Measurements from ENCODE around the gene PIEZO2.
A peak's percentile ranks its signal among the peaks of the same experiment; 100 is the strongest.
"Not testable (repeated sequence)": the region's sequence is repeated elsewhere in the genome, so short reads cannot be mapped to it uniquely, and the experiment has no call there.

PIEZO2 gene

DNA sequence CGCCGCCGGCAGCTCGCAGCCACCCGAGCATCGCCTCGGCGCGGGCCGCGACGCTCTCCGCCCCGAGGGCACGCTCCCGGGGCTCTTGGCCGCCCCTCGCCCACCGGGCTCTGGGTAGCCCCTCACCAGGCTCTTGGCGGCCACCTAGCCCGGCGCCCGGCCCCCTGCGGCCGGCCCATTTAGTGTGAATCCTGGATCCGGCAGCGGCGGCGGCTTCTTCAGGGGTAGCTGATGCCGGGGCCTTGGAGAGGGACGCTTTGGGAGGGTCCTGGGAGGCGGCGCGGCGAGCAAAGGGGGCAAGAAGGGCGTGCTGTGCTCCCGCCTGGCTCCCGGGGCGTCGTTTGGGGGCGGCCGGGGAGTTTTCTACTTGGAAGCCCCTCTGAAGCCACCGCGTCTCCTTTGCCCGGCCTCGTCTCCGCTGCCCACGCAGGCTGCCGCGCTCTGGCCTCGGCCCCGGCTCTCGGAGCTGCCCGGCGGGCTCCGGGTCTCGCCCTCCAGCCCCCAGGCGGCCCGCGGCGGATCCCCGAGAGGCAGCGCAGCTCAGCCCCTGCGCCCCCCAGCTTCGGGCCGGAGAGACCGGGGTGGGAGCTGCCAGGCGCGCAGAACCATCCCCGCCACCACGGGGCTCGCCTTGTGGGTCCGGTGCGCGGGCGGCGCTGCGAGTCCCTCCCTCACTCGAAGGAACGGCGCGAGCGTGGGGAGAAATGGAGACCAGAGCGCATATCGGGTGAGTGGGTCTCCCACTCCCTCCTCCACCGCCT is 509 bp downstream of the PIEZO2 start:
- DNase-seq (ENCODE audit: low read depth) = no peak

DNA sequence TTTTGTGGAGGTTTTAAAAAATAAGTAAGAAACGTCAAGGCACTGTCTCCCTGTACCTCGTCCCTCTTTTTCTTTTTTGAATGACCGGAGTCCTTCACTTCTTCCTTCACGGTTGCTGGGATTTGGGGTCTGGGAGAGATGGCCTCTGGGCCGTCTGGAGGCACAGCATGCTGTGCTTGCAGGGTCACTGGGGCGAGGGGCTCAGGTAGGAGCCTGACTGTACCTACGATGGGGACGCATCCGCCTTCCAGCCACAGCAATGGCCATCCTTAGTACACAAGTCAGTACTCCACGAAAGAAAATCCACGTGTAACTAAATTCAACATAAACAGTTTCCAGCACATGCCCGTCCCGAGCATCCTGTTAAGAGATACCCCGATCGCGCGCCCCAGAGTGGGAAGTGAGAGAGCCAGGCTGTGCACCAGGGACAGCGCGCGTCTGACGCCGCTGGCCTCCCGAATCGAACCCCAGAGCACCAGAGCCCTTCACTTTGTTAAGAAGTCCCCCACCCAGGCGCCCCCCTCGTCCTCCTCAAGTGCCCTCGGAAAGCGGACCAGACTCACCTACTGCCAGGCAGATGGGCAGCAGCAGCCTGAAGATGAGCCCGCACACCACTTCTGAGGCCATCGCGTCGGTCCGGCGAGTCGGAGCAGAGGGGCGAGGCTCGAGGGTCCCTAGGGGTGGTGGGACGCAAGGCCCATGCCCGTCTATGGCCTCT is 1.2 kb downstream of the PIEZO2 start:
- DNase-seq (ENCODE audit: low read depth) = no peak

DNA sequence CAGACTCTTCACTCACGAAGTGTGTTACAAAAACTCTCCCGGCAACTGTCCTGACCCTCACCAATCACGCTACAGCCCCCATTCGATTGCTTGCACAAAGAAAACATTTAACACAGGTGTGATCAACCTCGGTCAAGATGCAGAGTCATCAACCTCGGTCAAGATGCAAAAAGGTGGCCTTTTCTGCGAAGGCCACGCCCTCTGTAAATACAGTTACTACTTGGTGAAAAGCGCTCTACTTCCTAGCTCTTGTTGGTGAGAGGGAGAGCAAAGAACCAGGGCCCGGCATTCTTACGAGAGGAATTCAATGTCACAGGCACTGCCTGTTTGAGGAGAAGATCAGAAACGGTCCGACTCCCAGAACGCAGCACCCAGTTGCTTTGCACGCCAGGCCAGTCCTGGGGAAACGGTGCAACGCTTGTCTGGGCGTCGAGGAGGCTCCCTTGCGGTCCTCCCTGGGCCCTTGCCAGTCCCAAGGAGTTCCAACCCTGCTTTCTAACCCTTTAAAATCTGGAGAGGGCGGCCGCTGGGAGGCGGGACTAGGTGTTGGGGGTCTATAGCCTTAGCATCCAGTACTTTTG is 1.9 kb downstream of the PIEZO2 start:
- DNase-seq (ENCODE audit: low read depth) = no peak

DNA sequence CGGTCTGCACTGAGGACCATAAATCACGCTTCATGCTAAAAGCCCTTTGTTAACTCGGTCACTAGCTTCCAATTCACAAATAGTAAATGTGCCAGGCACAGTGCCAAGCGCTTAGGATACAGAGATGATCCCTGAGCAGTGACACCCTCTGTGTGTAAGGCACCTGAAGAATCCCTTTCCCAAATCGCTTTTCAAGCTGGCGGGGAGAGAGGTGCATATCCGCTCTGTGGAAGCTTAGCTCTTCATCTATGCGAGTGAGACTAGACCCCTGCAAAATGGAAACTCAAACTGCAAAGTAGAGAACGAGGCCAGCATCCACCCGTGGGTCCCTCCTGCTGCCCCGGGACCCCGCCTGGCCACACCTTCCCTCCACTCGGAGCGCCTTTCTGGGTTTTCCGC is 2.4 kb downstream of the PIEZO2 start:
- DNase-seq (ENCODE audit: low read depth) = no peak

DNA sequence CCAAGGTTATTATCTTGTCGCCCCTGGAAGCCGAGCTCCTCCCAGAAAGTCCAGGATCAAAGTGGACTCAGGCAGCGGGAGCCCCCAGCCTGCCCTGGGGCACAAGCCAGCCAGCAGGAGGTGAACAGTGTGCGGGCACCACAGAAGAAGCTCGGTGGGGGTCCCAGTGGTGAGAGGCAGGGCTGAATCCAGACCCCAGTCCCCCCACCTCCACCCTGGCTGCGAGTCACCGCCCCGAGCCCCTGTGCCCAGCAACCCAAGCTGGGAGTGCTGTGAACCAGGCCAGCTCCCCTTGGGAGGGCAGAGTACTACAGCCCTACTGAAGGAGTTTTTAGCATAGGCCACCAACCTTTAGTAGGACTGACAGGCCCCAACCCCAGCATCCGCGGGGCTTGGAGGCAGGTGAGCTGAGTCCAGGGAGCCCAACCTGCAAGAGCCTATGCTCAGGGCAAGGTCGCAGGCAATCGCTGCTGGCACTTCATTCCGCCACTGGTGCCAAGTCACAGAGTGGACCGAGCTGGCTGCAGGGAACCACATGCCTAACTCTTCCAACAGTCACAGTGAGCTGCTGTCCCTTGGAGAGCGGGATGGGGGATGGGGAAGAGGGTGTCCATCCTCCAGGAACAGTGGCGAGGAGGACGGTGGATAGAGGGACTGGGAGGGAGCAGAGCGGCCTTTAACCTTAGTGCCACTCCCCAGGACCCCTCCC is 3.0 kb downstream of the PIEZO2 start:
- no peak for DNase-seq (ENCODE audit: low read depth)

DNA sequence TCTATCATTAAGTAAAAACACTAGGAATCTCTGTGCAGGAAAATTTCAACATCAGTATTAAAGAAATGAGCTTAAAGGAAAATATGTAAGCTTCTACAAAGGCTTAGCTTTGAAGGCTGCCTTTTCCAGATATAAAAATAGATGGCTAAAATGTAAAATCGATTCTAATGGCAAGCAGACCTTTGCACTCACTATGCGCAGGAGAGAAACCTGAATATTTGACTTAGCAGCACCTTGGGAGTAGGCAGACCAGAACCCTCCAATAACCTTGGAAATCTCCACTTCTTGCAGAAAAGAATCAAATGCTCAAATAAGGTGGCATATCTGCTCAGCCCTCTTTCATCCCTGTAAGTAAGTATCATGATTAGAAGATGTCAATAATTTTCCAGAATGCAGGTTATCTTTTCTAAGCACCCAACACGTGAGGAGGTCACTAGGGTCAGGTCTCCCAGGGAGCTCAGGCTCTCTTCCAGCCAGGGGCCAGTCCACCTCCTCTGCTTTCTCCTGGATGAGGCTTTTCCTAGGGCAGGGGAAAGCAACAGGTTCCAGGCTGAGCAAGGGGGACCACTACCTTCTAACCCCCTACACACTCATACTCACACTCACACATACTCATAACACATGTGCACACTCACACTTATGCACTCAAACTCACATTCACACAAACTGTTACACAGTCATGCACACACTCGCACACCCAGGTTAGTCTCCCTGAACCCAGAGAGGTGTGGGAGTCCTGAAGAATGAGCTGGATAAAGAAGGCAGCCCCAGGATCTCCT is 3.8 kb downstream of the PIEZO2 start:
- no peak for DNase-seq (ENCODE audit: low read depth)

DNA sequence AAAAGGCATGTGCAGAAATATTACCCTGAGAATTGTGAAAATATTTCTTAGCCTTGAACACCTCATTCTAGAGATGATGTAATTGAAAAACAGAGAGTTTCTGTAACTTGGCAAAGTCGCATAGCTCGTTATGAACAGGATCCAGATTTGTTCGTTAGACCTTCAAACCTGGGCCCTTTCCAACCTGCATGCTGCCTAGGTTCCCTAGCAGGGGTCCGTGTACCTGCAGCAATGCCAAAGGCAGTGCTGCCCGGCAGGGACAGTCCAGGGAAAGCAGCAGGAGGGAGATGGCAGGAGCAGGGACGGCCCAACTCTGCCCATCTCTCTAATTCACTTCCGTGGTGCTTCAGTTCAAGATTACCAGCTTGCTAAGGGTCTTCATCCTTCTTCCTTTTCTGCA is 12.0 kb downstream of the PIEZO2 start:
- no peak for DNase-seq (ENCODE audit: low read depth)

DNA sequence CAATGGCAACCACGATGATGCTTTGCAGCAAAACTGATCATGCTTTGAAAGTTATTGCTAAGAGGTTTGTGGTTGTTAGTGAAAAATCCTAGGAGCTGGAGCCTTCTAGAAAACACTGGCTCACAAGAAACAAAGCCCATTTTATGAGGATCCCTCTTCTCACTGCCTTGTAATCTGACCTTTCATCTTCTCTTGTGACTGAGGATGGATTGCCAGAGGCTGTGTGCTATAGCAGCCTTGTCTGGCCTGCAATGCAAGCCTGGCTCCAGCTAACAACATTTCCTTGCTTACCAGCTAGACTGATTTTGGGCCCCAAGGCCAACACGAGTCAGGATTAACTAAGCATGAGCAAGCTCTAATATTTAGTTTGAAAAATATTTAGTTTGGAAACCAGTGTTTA is 13.1 kb downstream of the PIEZO2 start:
- DNase-seq (ENCODE audit: low read depth) = no peak

DNA sequence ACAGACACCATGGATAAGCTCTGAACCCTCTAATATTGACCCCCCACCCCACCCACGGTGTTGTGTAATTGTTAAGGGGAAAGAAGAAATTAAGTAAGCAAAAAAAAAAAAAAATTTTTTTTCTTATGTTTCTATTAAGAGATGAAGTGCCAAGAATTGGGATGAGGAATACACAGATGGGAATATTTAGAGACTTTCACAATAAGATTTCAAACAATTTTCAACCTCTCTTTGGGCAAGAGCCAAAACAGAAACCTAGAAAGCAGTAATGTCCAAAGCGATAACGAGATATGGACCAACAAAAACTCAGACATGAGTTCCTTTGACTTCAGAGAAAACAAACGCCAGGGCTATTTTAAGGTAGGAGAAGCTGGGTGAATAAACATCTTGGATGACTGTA is 14.4 kb downstream of the PIEZO2 start:
- no peak for DNase-seq (ENCODE audit: low read depth)

DNA sequence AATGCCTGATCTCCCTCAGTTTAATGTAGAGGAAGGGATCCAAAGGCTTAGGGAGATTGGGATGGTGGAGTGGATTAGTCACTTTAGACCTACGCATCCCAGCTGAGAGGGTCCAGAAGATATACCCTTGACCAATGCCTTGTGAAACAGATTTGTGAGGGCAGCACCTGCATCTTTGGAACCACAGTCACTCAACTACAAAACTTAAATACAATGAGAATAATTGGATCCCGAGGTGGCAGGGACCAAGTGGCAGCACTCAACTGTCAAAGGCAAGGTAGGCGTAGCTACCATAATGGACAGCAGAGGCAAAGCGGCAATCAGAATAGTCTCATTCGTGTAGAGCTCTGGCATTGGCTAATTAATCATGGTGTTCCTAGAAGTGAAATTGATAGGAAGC is 20.3 kb downstream of the PIEZO2 start:
- DNase-seq (ENCODE audit: low read depth) = not testable (repeated sequence)

DNA sequence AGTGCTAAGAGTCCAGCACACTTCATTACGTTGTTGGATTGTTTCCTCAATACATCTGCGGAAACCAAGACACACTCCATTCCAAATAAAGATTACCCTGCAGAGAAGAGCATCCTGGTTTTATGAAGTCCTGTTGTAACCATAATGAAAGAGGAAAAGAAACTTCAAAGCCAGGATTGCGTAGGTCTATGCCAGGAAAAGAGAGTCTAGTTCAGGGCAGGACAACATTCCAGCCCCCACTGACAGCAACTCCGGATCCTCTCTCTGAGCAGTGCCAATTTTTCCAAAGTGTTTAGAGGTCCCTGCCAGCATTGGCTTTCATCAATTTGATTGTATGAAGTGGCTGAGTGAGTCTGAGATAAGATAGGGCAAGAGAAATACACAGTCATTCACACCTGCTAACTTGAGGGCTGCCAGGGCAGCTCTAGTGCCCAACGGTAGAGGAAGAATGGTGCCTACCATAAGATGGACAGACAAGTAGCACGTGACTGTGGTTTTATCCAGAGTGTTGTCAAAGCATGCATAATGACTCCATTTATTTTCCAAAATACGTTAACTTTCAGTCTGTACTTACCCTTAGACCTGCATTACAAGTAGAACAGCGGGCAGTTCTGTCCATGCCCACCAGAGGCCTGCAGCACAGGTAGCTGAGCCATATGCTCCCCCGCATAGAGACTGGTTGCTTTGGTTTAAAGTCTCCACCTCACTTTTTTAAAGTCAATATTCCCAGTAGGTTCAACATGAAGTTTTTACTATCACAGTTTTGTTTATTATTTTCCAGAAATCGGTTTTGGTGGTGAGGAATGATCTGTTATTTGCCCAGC is 23.7 kb downstream of the PIEZO2 start:
- DNase-seq (ENCODE audit: low read depth) = no peak

DNA sequence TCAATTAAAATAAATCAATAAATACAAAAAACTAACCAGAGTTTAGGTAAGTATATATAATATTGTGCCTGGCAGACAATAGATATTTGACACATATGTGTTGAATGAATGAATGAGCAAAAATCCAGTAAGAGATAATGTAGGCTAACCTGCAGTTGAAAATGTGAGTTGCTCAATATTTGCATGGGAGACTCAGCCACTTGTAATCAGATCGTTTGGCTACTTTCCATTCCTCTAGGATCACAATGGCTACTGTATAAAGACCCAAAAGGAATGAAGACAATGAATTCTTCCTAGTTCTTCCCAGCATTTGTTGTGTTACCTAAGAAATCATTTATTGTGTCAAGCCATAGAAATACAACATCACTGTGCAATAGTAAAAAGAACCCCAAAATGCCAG is 25.3 kb downstream of the PIEZO2 start:
- no peak for DNase-seq (ENCODE audit: low read depth)

DNA sequence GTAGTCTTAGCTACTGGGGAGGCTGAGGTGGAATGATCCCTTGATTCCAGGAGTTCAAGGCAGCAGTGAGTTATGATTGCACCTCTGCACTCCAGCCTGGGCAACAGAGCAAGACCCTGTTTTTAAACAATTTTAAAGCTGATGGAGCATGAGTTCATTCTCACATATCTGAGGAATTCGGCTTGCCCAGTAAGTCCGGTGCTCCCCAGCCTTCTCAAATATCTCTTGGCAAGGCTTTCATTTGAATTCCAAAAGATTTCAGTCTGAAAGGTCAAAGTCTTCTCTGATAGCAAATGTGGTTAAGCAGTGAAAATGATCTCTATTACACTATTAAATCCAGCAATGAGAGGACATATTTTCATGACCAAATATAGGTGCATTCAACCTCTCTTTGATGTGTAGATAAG is 27.9 kb downstream of the PIEZO2 start:
- DNase-seq (ENCODE audit: low read depth) = no peak

DNA sequence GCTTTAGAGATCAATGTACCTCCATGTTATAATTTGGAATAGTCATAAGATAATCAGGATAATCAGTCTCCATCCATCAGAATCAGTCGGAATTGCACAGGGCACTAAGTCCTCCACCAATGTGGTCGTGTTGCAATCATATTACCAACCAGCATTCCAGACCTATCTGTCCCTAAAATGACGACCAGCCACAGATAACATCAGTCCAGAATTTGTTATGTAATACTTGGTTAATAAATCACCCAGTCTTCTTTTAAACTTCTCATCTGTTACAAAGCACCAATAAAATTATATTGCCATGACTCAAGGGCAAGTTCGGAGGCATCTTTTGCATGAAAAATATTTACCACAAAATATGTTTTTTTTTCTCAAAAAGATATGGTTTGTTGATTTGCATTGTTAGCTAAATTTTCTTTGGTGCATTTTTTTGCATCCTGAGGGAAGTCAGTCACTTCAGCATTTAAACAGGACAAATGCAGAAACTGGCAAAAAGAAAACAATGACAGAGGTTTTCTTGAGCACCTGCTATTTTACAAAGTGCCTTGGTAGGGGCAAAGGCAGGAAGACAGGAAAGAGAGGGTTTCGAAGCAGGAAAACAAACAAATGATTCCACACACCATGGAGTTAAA is 29.3 kb downstream of the PIEZO2 start:
- DNase-seq (ENCODE audit: low read depth) = peak; percentile 65

DNA sequence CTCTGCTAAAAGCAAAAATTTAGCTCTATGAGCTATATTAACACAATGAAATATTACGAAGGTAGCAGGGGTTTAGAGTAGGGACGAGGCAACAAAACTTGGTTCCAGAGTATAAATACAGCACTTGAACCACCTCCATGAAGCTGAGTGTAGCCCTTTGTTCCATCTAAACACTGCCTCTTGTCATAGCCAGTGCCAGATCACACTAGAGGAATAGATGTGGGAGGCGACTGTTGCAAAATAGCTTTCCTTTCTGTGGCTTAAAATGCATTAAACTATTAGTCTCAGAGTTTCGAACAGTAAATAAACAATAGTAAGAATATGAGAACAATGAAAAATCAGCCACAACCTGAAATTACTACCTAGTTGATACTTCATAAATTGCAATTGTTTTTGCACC is 29.8 kb downstream of the PIEZO2 start:
- DNase-seq (ENCODE audit: low read depth) = no peak

DNA sequence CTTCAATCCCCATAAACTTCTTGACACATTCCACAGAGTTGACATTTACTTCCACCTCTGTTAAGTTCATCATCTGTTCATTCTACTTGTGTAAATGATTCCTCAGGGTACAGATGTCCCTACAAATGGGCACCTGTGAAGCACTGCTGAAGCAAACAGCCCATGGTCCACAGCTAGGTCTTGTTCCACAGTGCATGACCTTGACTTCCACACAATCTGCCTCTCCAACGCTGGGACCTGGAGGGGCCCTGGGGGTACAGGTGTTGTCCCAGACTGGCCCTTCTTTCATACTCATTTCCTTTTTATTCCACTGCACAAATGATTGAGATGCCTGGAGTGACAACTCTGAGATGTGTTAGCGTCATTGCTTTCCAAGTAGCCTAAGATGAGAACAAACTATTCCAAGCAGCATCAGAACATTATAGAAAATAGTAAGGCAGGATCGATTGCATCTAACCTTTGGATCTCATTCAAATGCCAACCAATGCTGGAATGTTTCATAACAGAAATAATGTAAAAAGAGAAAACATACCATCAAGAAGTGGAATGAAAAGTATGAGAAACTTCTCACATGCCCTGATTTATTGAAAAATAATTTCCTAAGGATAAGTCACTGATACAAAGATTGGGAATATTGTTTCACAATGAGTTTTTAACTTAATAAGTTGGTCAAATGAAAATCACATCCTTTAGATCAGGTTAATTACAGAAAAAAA is 31.2 kb downstream of the PIEZO2 start:
- no peak for DNase-seq (ENCODE audit: low read depth)

DNA sequence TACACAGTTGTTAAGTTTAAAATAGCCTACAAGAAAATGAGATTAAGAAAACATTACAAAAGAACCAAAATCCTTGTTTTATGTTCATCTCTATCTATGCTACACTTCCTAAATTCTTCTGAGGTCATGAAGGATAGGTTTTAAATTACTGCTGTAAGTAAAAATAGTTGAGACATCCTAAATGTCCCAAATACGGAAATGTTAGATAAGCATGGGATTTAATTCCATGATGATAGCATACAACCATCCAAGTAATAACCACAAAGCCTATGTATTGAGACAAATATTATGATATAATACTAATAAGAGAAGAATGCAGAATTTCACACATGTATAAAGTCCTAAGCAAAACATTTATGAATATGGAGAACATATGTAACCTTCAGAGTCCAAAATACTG is 34.1 kb downstream of the PIEZO2 start:
- DNase-seq (ENCODE audit: low read depth) = no peak

DNA sequence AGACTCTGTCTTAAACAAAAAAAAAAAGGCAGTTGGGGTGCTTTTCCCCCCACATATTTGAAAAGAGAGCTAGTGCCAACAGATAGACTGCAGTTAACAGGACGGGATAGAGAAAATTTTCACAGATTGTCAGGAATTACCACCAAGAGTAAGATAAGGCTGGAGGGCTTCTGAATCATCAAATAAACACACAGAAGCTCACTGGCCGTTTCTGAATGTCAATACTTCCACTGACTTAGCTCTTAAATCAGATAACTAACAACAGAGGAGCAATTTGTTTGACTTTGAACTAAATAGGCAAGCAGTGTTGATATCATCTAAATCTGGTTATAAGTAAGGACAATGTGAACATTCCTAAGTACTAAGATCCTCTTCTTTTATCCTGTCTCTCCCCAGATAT is 34.7 kb downstream of the PIEZO2 start:
- no peak for DNase-seq (ENCODE audit: low read depth)

DNA sequence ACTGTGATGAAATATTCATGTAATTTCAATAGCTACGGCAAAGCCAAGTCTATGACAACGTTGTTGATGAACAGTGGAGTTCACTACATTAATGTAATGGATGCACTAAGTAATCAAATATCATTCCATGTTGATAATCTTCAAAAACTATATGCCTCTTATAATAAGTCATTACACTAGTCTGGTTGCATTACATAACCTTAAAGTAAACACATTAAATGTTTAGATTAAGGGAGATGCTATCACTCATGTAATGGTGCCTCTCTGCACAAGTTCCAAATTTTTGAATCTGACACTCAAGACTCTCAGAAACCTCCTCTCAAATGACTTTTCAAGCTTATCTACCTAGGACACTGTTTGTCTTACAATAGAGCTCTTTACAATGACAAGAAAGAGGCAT is 35.4 kb downstream of the PIEZO2 start:
- no peak for DNase-seq (ENCODE audit: low read depth)

DNA sequence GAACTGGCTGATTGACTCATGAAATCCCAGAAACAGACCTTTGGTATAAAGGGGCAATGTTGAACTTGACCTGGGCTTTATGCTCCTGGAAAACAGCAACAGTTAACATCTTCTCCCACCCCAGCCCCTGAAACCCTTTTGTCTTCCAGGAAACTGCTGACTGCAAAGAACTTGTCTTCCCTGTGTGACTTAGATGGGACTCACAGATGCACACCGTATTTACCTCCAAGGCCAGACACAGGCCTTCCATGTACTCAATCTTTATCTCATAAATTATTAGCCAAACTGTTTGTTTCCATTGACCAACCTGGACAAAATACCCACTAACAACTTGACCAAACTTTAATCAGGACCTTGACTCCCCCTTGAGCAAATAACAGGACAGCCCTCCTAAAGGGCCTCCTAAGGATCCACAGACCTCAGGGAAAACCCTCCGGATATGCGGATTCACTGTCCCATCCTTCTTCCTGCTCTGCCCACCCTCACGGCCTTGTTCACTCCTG is 36.3 kb downstream of the PIEZO2 start:
- no peak for DNase-seq (ENCODE audit: low read depth)
